WTC11 (cell line): Measurements from ENCODE around the gene PANX2. TPM values are rescaled to one million over a fixed set of nuclear protein-coding genes. Genes with fewer than 3 reads are reported as not detected.
A peak's percentile ranks its signal among the peaks of the same experiment; 100 is the strongest.

Source experiments
- ATAC-seq: fragments of 200-7000 bp; cut with Tn5 transposase; 2 replicates; pipeline ENCODE4 v1.10.0; 2021; ENCODE audit warnings: mild to moderate bottlenecking, moderate library complexity
- CTCF ChIA-PET: fragments of 300-600 bp; sonication (Branson Sonifier 250); formaldehyde crosslinking; loops from one replicate; lab custom pipeline; 2021; ENCODE audit warnings: antibody characterized with exemption; lab: Charles Lee
- POLR2A ChIA-PET: fragments of 350-600 bp; sonication (Branson Sonifier 250); formaldehyde crosslinking; loops from one replicate; lab custom pipeline; 2021; ENCODE audit warnings: antibody characterized with exemption; lab: Charles Lee
- DNase-seq: peaks from one replicate; pipeline ENCODE4 v3.0.0; 2021; ENCODE audit warnings: low spot score
- H3K27ac Mint-ChIP-seq: 2 replicates; pipeline ENCODE4 v1.8.0; 2021; ENCODE audit warnings: mixed read lengths
- H3K27me3 Mint-ChIP-seq: 2 replicates; pipeline ENCODE4 v1.8.0; 2021; ENCODE audit warnings: low read depth, mild to moderate bottlenecking, moderate library complexity, mixed read lengths
- H3K36me3 Mint-ChIP-seq: 2 replicates; pipeline ENCODE4 v1.8.0; 2021; ENCODE audit warnings: mixed read lengths
- H3K4me1 Mint-ChIP-seq: 2 replicates; pipeline ENCODE4 v1.8.0; 2022; ENCODE audit warnings: mixed read lengths
- H3K4me3 Mint-ChIP-seq: 2 replicates; pipeline ENCODE4 v1.8.0; 2021; ENCODE audit warnings: mild to moderate bottlenecking, moderate library complexity, mixed read lengths
- H3K9me3 Mint-ChIP-seq: 2 replicates; pipeline ENCODE4 v1.8.0; 2021; ENCODE audit warnings: mixed read lengths
- ATF2 ChIP-seq: sonication (generic); formaldehyde crosslinking; IDR thresholded peaks from 2 replicates; pipeline ENCODE4 v1.8.1; 2022; ENCODE audit warnings: low read depth, missing genetic modification reagents, borderline replicate concordance
- CREB1 ChIP-seq: sonication (generic); formaldehyde crosslinking; IDR thresholded peaks from 2 replicates; pipeline ENCODE4 v1.8.0; 2023; ENCODE audit warnings: mild to moderate bottlenecking, missing genetic modification reagents
- HMGA2 ChIP-seq: fragments of 250-450 bp; sonication (Bioruptor Pico); IDR thresholded peaks from 2 replicates; pipeline ENCODE4 v1.4.0; 2021; ENCODE audit warnings: mild to moderate bottlenecking, moderate library complexity
- IRF2 ChIP-seq: sonication (generic); formaldehyde crosslinking; IDR thresholded peaks from 2 replicates; pipeline ENCODE4 v1.8.0; 2022; ENCODE audit warnings: low read depth, missing genetic modification reagents, borderline replicate concordance
- JUN ChIP-seq: sonication (generic); formaldehyde crosslinking; IDR thresholded peaks from 2 replicates; pipeline ENCODE4 v1.8.0; 2023; ENCODE audit warnings: mild to moderate bottlenecking, missing genetic modification reagents
- MXD4 ChIP-seq: fragments of 250-450 bp; sonication (Bioruptor Pico); IDR thresholded peaks from 2 replicates; pipeline ENCODE4 v1.8.0; 2021; ENCODE audit warnings: mild to moderate bottlenecking, moderate library complexity, borderline replicate concordance
- MYBL2 ChIP-seq: sonication (generic); formaldehyde crosslinking; IDR thresholded peaks from 2 replicates; pipeline ENCODE4 v1.8.1; 2023; ENCODE audit warnings: mild to moderate bottlenecking, moderate library complexity, missing genetic modification reagents
- RELA ChIP-seq: sonication (generic); formaldehyde crosslinking; IDR thresholded peaks from 2 replicates; pipeline ENCODE4 v1.8.1; 2022; ENCODE audit warnings: missing genetic modification reagents, mild to moderate bottlenecking, borderline replicate concordance
- SMAD3 ChIP-seq: sonication (generic); formaldehyde crosslinking; IDR thresholded peaks from 2 replicates; pipeline ENCODE4 v1.8.0; 2022; ENCODE audit warnings: missing genetic modification reagents, mild to moderate bottlenecking, borderline replicate concordance
- SMAD4 ChIP-seq: sonication (generic); formaldehyde crosslinking; IDR thresholded peaks from 2 replicates; pipeline ENCODE4 v1.8.0; 2022; ENCODE audit warnings: mild to moderate bottlenecking, missing genetic modification reagents
- SOX15 ChIP-seq: fragments of 250-450 bp; sonication (Bioruptor Pico); IDR thresholded peaks from 2 replicates; pipeline ENCODE4 v1.9.0; 2021; ENCODE audit warnings: mild to moderate bottlenecking
- SP1 ChIP-seq: sonication (generic); formaldehyde crosslinking; conservative IDR thresholded peaks from 2 replicates; pipeline ENCODE4 v1.8.1; 2022; ENCODE audit warnings: missing genetic modification reagents
- ZBTB43 ChIP-seq: sonication (generic); formaldehyde crosslinking; IDR thresholded peaks from 2 replicates; pipeline ENCODE4 v1.8.1; 2023; ENCODE audit warnings: mild to moderate bottlenecking, missing genetic modification reagents
- ZNF219 ChIP-seq: sonication (generic); formaldehyde crosslinking; IDR thresholded peaks from 2 replicates; pipeline ENCODE4 v1.8.0; 2023; ENCODE audit warnings: missing genetic modification reagents, mild to moderate bottlenecking, borderline replicate concordance
- ZNF263 ChIP-seq: sonication (generic); formaldehyde crosslinking; IDR thresholded peaks from 2 replicates; pipeline ENCODE4 v1.8.1; 2022; ENCODE audit warnings: low read depth, mild to moderate bottlenecking, moderate library complexity, missing genetic modification reagents
- ZNF317 ChIP-seq: sonication (generic); formaldehyde crosslinking; IDR thresholded peaks from 2 replicates; pipeline ENCODE4 v1.8.1; 2023; ENCODE audit warnings: low read depth, mild to moderate bottlenecking, moderate library complexity, missing genetic modification reagents, borderline replicate concordance
- ZNF425 ChIP-seq: fragments of 250-450 bp; sonication (Bioruptor Pico); conservative IDR thresholded peaks from 2 replicates; pipeline ENCODE4 v1.9.0; 2021; ENCODE audit warnings: mild to moderate bottlenecking
- total RNA-seq: library from RNA; stranded (reverse); gene quantifications from 3 replicates; pipeline ENCODE4 v1.2.3, GENCODE V29; 2021
- TF ChIP-seq, protein P1 (sequence below): sonication (generic); formaldehyde crosslinking; IDR thresholded peaks from 2 replicates; pipeline ENCODE4 v1.8.1; 2022; ENCODE audit warnings: mild to moderate bottlenecking, moderate library complexity, missing genetic modification reagents
- TF ChIP-seq, protein P2 (sequence below): sonication (generic); formaldehyde crosslinking; IDR thresholded peaks from 2 replicates; pipeline ENCODE4 v1.8.0; 2022; ENCODE audit warnings: mild to moderate bottlenecking, missing genetic modification reagents
- TF ChIP-seq, protein P3 (sequence below): sonication (generic); formaldehyde crosslinking; IDR thresholded peaks from 2 replicates; pipeline ENCODE4 v1.8.1; 2023; ENCODE audit warnings: mild to moderate bottlenecking, missing genetic modification reagents
- TF ChIP-seq, protein P4 (sequence below): sonication (generic); formaldehyde crosslinking; IDR thresholded peaks from 2 replicates; pipeline ENCODE4 v1.8.0; 2022; ENCODE audit warnings: mild to moderate bottlenecking, missing genetic modification reagents
- TF ChIP-seq, protein P5 (sequence below): sonication (generic); formaldehyde crosslinking; IDR thresholded peaks from 2 replicates; pipeline ENCODE4 v1.8.1; 2023; ENCODE audit warnings: mild to moderate bottlenecking, moderate library complexity, missing genetic modification reagents

Gene PANX2
- total RNA-seq, 1 experiment from 2014 or later: 10.2 TPM

- TF ChIP-seq ZNF425 (CRISPR knock-in tag) (no peak), CREB1 (CRISPR knock-in tag) (0 out of 2 replicates have a peak, but pooled peaks have one; percentile 13), ZNF219 (no peak), SMAD3 (CRISPR knock-in tag) (no peak), ATF2 (CRISPR knock-in tag) (no peak), ZNF317 (CRISPR knock-in tag) (no peak), ZBTB43 (CRISPR knock-in tag) (no peak), RELA (CRISPR knock-in tag) (no peak), SMAD4 (CRISPR knock-in tag) (no peak), HMGA2 (CRISPR knock-in tag) (no peak), MYBL2 (CRISPR knock-in tag) (no peak), SOX15 (CRISPR knock-in tag) (no peak), MXD4 (CRISPR knock-in tag) (no peak), JUN (CRISPR knock-in tag) (no peak), SP1 (no peak)
- TF ChIP-seq, protein P1, sequence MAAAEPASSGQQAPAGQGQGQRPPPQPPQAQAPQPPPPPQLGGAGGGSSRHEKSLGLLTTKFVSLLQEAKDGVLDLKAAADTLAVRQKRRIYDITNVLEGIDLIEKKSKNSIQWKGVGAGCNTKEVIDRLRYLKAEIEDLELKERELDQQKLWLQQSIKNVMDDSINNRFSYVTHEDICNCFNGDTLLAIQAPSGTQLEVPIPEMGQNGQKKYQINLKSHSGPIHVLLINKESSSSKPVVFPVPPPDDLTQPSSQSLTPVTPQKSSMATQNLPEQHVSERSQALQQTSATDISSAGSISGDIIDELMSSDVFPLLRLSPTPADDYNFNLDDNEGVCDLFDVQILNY: no peak
These were observed 29.4 kb downstream of the PANX2 start (continued) for GRCh38 chr22:50199829-50200460.

DNA sequence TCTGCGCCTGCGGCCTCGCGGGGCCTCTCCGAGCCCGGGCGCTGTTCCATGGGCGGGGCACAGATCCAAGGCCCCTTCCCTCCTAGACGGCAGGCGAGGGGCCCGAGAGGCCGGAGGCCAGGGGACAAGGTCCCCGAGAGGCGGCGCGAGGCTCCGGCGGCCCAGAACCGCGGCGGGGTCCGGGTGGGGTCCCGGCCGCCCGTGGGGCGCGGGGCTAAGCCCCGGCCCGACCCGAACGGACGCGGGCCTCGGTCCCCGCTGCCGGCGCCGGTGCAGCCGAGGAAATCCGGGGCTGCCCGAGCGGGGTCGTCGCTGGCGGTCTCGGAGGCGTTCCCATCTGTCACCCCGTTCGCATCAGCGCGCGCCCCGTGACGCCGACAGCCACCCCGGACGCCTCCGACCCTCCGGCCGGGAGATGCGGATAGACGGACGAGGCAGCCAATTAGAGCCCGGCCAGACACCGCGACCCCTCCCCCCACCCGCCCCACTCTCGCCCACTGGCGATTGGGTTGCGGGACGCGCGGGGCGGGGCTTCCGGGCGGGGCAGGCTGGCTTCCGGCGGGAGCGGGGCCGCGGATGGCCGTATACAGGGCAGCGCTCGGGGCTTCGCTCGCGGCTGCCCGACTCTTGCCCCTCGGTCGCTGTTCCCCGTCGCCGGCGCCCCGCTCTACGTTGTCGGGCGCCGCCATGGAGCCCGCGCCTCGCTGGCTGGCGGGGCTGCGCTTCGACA is 30.1 kb downstream of the PANX2 start, which contains the start of gene SELENOO:
SELENOO (plus strand) TSS at position 551 of the 730 bp plus-strand sequence; CDS start at position 577, 26 bp downstream.
- POLR2A ChIA-PET: no interaction called here
- CTCF ChIA-PET: interaction anchor here (1.0 kb wide), 2 partner anchors 8 to 37 kb away, joined by 3 to 4 read pairs; no protein-coding TSS in a partner anchor
- no peak within 1 kb of the TSS for H3K27ac Mint-ChIP-seq
- no peaks in the 10 kb centered on the region for H3K27me3 Mint-ChIP-seq
- DNase-seq: peak; percentile 89
- H3K9me3 Mint-ChIP-seq: peaks cover 4% of the 10 kb centered on the region; the same call in 1 of the 2 replicates
- peak within 1 kb of the TSS; percentile 71 for H3K4me3 Mint-ChIP-seq
- ATAC-seq: peak; percentile 76
- peaks cover 14% of the 10 kb centered on the region for H3K36me3 Mint-ChIP-seq
- H3K4me1 Mint-ChIP-seq: peaks cover 12% of the 10 kb centered on the region
- TF ChIP-seq ZNF263 (CRISPR knock-in tag) (no peak), MYBL2 (CRISPR knock-in tag) (no peak), IRF2 (CRISPR knock-in tag) (no peak)
- TF ChIP-seq, protein P2, sequence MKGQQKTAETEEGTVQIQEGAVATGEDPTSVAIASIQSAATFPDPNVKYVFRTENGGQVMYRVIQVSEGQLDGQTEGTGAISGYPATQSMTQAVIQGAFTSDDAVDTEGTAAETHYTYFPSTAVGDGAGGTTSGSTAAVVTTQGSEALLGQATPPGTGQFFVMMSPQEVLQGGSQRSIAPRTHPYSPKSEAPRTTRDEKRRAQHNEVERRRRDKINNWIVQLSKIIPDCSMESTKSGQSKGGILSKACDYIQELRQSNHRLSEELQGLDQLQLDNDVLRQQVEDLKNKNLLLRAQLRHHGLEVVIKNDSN: no peak
- TF ChIP-seq, protein P3, sequence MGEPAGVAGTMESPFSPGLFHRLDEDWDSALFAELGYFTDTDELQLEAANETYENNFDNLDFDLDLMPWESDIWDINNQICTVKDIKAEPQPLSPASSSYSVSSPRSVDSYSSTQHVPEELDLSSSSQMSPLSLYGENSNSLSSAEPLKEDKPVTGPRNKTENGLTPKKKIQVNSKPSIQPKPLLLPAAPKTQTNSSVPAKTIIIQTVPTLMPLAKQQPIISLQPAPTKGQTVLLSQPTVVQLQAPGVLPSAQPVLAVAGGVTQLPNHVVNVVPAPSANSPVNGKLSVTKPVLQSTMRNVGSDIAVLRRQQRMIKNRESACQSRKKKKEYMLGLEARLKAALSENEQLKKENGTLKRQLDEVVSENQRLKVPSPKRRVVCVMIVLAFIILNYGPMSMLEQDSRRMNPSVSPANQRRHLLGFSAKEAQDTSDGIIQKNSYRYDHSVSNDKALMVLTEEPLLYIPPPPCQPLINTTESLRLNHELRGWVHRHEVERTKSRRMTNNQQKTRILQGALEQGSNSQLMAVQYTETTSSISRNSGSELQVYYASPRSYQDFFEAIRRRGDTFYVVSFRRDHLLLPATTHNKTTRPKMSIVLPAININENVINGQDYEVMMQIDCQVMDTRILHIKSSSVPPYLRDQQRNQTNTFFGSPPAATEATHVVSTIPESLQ (CRISPR knock-in tag): no peak
- TF ChIP-seq, protein P4, sequence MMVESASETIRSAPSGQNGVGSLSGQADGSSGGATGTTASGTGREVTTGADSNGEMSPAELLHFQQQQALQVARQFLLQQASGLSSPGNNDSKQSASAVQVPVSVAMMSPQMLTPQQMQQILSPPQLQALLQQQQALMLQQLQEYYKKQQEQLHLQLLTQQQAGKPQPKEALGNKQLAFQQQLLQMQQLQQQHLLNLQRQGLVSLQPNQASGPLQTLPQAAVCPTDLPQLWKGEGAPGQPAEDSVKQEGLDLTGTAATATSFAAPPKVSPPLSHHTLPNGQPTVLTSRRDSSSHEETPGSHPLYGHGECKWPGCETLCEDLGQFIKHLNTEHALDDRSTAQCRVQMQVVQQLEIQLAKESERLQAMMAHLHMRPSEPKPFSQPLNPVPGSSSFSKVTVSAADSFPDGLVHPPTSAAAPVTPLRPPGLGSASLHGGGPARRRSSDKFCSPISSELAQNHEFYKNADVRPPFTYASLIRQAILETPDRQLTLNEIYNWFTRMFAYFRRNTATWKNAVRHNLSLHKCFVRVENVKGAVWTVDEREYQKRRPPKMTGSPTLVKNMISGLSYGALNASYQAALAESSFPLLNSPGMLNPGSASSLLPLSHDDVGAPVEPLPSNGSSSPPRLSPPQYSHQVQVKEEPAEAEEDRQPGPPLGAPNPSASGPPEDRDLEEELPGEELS (CRISPR knock-in tag): no peak
- TF ChIP-seq, protein P5, sequence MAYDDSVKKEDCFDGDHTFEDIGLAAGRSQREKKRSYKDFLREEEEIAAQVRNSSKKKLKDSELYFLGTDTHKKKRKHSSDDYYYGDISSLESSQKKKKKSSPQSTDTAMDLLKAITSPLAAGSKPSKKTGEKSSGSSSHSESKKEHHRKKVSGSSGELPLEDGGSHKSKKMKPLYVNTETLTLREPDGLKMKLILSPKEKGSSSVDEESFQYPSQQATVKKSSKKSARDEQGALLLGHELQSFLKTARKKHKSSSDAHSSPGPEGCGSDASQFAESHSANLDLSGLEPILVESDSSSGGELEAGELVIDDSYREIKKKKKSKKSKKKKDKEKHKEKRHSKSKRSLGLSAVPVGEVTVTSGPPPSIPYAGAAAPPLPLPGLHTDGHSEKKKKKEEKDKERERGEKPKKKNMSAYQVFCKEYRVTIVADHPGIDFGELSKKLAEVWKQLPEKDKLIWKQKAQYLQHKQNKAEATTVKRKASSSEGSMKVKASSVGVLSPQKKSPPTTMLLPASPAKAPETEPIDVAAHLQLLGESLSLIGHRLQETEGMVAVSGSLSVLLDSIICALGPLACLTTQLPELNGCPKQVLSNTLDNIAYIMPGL: no peak
